Measurements from ENCODE around the gene PRTFDC1.

- TF ChIP-seq ATF3 (IDR thresholded peaks at IDR 0.05) (no peak), EZH2phosphoT487 (IDR thresholded peaks at IDR 0.05; ENCODE audit: borderline replicate concordance) (no peak), YY1 (IDR thresholded peaks at IDR 0.05; ENCODE audit: extremely low read depth, insufficient replicate concordance, low read depth, low read length) (no peak), POLR2AphosphoS5 (IDR thresholded peaks at IDR 0.05; ENCODE audit: low read depth, low read length) (no peak), POLR2A (IDR thresholded peaks at IDR 0.05; ENCODE audit: borderline replicate concordance, extremely low read depth, insufficient read depth, insufficient read length) (no peak), CEBPB (IDR thresholded peaks at IDR 0.05; ENCODE audit: low read depth) (no peak), ZNF274 (IDR thresholded peaks at IDR 0.05; ENCODE audit: low read depth, low read length) (no peak), ZBTB33 (IDR thresholded peaks at IDR 0.05; ENCODE audit: extremely low read depth, insufficient replicate concordance, low read length) (no peak), JUND (IDR thresholded peaks at IDR 0.05) (no peak), EZH2 (IDR thresholded peaks at IDR 0.05) (no peak)
- TF ChIP-seq, protein P1, sequence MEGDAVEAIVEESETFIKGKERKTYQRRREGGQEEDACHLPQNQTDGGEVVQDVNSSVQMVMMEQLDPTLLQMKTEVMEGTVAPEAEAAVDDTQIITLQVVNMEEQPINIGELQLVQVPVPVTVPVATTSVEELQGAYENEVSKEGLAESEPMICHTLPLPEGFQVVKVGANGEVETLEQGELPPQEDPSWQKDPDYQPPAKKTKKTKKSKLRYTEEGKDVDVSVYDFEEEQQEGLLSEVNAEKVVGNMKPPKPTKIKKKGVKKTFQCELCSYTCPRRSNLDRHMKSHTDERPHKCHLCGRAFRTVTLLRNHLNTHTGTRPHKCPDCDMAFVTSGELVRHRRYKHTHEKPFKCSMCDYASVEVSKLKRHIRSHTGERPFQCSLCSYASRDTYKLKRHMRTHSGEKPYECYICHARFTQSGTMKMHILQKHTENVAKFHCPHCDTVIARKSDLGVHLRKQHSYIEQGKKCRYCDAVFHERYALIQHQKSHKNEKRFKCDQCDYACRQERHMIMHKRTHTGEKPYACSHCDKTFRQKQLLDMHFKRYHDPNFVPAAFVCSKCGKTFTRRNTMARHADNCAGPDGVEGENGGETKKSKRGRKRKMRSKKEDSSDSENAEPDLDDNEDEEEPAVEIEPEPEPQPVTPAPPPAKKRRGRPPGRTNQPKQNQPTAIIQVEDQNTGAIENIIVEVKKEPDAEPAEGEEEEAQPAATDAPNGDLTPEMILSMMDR (IDR thresholded peaks at IDR 0.05 in 2 of 3, conservative IDR thresholded peaks at IDR 0.05 in 1 of 3; ENCODE audit: borderline replicate concordance in 1 of 3, insufficient read depth in 1 of 3, low read depth in 2 of 3, low read length in 2 of 3), result no peak
Measured at GRCh38 chr10:24824536-24824935, 127.9 kb downstream of the PRTFDC1 start.

All from HCT116 (cell line).